Thymus (tissue), 11 donors: ENCODE data around the gene APPL2. TPM values are rescaled to one million over a fixed set of nuclear protein-coding genes. Genes with fewer than 3 reads are reported as not detected.

ENCODE experiments used
- DNase-seq, 9 donors: peaks; one replicate each; pipeline ENCODE4 v3.0.0-alpha.2; 2013; ENCODE audit warnings: low spot score in 9 of 9, low read depth in 6 of 9, missing footprints in 1 of 9
- H3K27ac ChIP-seq, 2 donors: one replicate each; pipeline ENCODE4 v1.5.1; 2013; ENCODE audit warnings: control low read depth in 1 of 2, low read depth in 1 of 2, low read length in 1 of 2, mild to moderate bottlenecking in 1 of 2, moderate library complexity in 1 of 2
- H3K27me3 ChIP-seq, 2 donors: one replicate each; pipeline ENCODE4 v1.5.1; 2013; ENCODE audit warnings: low read length in 1 of 2; ENCODE audit not compliant: control insufficient read depth in 2 of 2, insufficient read depth in 1 of 2
- H3K36me3 ChIP-seq, 2 donors: one replicate each; pipeline ENCODE4 v1.5.1; 2013; ENCODE audit warnings: low read length in 1 of 2, mild to moderate bottlenecking in 1 of 2, moderate library complexity in 1 of 2; ENCODE audit not compliant: control insufficient read depth in 2 of 2, insufficient read depth in 2 of 2
- H3K4me1 ChIP-seq, 2 donors: one replicate each; pipeline ENCODE4 v1.5.1; 2013; ENCODE audit warnings: low read length in 2 of 2; ENCODE audit not compliant: control insufficient read depth in 2 of 2, insufficient read depth in 2 of 2
- H3K4me3 ChIP-seq, 2 donors: one replicate each; pipeline ENCODE4 v1.5.1; 2013; ENCODE audit warnings: low read length in 2 of 2, control low read depth in 1 of 2, mild to moderate bottlenecking in 1 of 2
- H3K9me3 ChIP-seq, 2 donors: one replicate each; pipeline ENCODE4 v1.5.1; 2013; ENCODE audit warnings: low read length in 1 of 2, mild to moderate bottlenecking in 1 of 2; ENCODE audit not compliant: control insufficient read depth in 2 of 2, insufficient read depth in 1 of 2
- WGBS: extraction: QIAGEN DNeasy Blood & Tissue Kit; methylation state at CpG from one replicate; pipeline ENCODE4 v1.1.7; 2013; 5-methylcytosine and 5-hydroxymethylcytosine counted together
- polyA plus RNA-seq: library from polyadenylated mRNA; stranded (reverse); fragments of 200-250 nt; gene quantifications from one replicate; pipeline ENCODE4 v1.2.3, GENCODE V29; 2013
- total RNA-seq: library from RNA; stranded (reverse); fragments of 120-200 nt; gene quantifications from one replicate; pipeline ENCODE4 v1.2.4, GENCODE V29; 2013
- donor health status: healthy.

Gene APPL2
- total and polyA plus RNA-seq, 2 donors = 20.9 to 32.0 TPM

DNA sequence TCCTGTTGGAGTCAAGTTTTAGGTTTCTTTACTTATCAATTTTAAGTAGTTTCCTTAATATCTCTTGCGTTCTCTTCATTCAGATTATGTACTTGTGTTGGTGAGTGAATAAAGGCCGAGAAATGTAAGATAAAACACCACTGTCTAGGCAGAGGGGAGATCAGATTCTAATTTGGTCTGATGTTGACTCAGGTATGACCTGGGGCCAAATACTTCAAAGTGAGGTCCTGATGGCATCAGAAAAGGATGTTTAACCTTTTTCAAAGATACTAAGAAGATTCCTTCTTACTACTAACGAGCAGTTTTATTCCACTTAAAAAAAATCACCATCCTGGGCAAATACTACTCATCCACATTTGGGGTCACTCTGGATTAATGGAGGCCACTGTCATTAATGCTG lies 26.9 kb downstream of the APPL2 start:
- 97% methylated on average over 3 of the region's 3 CpGs for WGBS
- Histone ChIP-seq H3K36me3 (peaks cover 41 to 46% of the 10 kb centered on the region in 2 donors), H3K27me3 (no peaks in the 10 kb centered on the region)

DNA sequence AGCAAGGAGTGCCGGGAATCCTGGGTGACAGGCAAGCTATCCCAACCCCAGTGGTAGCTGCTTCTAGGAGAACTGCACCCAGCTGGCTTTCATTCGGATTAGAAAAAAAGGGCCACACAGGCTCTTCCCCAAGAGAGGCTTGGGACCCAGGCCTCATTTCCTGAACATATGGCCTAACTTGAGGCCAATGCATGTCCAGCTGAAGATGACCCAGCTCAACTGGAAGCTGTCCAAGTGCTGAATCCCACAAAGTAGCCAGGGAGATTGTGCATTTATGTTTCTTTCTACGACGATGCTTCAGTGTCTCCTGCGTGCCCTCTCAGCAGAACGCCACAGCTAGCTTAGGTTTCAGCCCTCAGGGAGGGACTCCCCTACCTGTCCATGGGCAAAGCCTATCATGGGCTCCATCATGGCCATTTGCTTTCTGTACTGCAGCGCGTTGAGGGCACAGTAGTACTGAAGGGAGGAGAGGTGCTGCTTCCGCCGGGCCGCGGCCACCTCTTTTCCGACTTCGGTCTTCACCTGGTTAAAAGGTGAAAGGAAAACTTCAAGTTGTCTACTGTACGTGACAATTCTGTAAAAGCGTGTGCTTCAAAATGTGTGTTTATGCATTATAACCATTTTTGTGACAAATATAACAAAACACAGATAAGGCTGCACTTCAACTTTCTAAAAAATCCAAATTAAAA lies 29.1 kb downstream of the APPL2 start:
- no peaks in the 10 kb centered on the region for H3K9me3 ChIP-seq
- no peak overlapping the region for H3K4me3 ChIP-seq
- no peak overlapping the region for H3K27ac ChIP-seq
- no peaks in the 10 kb centered on the region for H3K4me1 ChIP-seq
- H3K36me3 ChIP-seq = peaks cover 48 to 60% of the 10 kb centered on the region in 2 donors
- H3K27me3 ChIP-seq = no peaks in the 10 kb centered on the region
- DNase-seq = no peak
- 98% methylated on average over 16 of the region's 16 CpGs for WGBS

More for the DNA sequence above, 26.9 kb downstream of the APPL2 start:
- Histone ChIP-seq H3K4me1 (no peaks in the 10 kb centered on the region), H3K27ac (no peak overlapping the region), H3K9me3 (no peaks in the 10 kb centered on the region), H3K4me3 (no peak overlapping the region)
- no peak for DNase-seq

- no peak for DNase-seq
- H3K4me3 ChIP-seq = no peak overlapping the region
- WGBS = 98% methylated on average over 10 of the region's 10 CpGs
Observed at GRCh38 chr12:105205322-105206048, 30.5 kb downstream of the APPL2 start.

GRCh38 chr12:105204916-105205315 lies 31.1 kb downstream of the APPL2 start:
- Histone ChIP-seq H3K27ac (no peak overlapping the region), H3K4me1 (no peaks in the 10 kb centered on the region), H3K36me3 (peaks cover 52 to 68% of the 10 kb centered on the region in 2 donors), H3K4me3 (no peak overlapping the region), H3K9me3 (no peaks in the 10 kb centered on the region), H3K27me3 (no peaks in the 10 kb centered on the region)
- WGBS = 98% methylated on average over 6 of the region's 6 CpGs
- DNase-seq = no peak

More at GRCh38 chr12:105205322-105206048, 30.5 kb downstream of the APPL2 start:
- Histone ChIP-seq H3K36me3 (peaks cover 49 to 66% of the 10 kb centered on the region in 2 donors), H3K27me3 (no peaks in the 10 kb centered on the region), H3K4me1 (no peaks in the 10 kb centered on the region), H3K27ac (no peak overlapping the region), H3K9me3 (no peaks in the 10 kb centered on the region)

DNA sequence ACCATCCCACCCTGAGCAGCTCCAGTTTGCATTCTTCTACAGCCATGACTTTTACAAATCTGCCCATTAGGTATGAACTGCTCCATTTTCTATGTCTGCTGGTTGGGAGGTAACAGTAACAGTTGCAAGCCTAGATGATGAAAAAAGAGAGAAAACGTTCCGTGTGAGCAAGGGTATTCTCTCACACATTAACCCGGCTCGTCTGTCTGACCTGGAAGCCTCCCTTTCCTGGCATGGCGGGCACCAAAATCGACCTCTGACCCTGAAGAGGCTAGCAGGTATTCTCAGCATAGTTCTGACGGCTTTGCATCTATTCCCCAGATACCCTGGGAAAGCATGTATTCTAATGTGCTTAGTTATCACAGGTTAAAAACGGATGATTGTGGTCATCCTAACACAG lies 31.8 kb downstream of the APPL2 start:
- no peak for DNase-seq
- WGBS = 97% methylated on average over 8 of the region's 8 CpGs
- Histone ChIP-seq H3K9me3 (no peaks in the 10 kb centered on the region), H3K4me1 (no peaks in the 10 kb centered on the region), H3K4me3 (no peak overlapping the region), H3K27me3 (no peaks in the 10 kb centered on the region), H3K36me3 (peaks cover 50 to 71% of the 10 kb centered on the region in 2 donors), H3K27ac (no peak overlapping the region)

- WGBS = 96% methylated on average over 6 of the region's 6 CpGs
- no peak for DNase-seq
- H3K36me3 ChIP-seq = peaks cover 59 to 73% of the 10 kb centered on the region in 2 donors
Observed at GRCh38 chr12:105202202-105202601, 33.8 kb downstream of the APPL2 start.

GRCh38 chr12:105201299-105201698 lies 34.7 kb downstream of the APPL2 start:
- Histone ChIP-seq H3K36me3 (peaks cover 56 to 72% of the 10 kb centered on the region in 2 donors), H3K4me3 (no peak overlapping the region), H3K4me1 (no peaks in the 10 kb centered on the region), H3K9me3 (no peaks in the 10 kb centered on the region), H3K27me3 (no peaks in the 10 kb centered on the region), H3K27ac (no peak overlapping the region)
- no peak for DNase-seq
- WGBS = 98% methylated on average over 7 of the region's 7 CpGs

More at GRCh38 chr12:105202202-105202601, 33.8 kb downstream of the APPL2 start:
- no peak overlapping the region for H3K4me3 ChIP-seq
- no peak overlapping the region for H3K27ac ChIP-seq
- no peaks in the 10 kb centered on the region for H3K27me3 ChIP-seq
- no peaks in the 10 kb centered on the region for H3K9me3 ChIP-seq
- no peaks in the 10 kb centered on the region for H3K4me1 ChIP-seq

- Histone ChIP-seq H3K27ac (no peak overlapping the region), H3K4me3 (no peak overlapping the region), H3K27me3 (no peaks in the 10 kb centered on the region), H3K4me1 (no peaks in the 10 kb centered on the region), H3K9me3 (no peaks in the 10 kb centered on the region), H3K36me3 (peaks cover 50 to 68% of the 10 kb centered on the region in 2 donors)
- WGBS = 95% methylated on average over 4 of the region's 4 CpGs
- DNase-seq = no peak
Observed at GRCh38 chr12:105200385-105200784, 35.6 kb downstream of the APPL2 start.

DNA sequence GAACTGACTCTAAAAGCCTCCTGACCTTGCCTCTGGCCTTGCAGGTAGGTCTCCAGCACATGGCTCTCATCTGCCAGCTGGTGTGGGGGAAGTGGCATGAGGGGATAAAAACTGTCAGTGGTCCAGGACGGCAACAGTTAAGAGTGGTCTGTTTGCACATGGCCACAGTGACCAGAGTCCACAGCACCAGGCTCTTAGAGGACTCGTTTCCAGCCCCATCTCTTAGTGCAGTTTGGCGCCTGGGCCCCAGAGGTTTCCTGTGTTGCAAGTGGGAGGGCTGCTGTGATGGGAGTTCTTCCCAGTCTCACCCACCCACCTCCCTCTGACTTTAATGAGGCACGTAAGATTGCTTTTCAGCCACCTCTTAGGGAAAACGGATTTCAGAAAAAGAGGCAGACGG lies 37.0 kb downstream of the APPL2 start:
- Histone ChIP-seq H3K9me3 (no peaks in the 10 kb centered on the region), H3K36me3 (peaks cover 47 to 61% of the 10 kb centered on the region in 2 donors), H3K4me1 (no peaks in the 10 kb centered on the region), H3K27ac (no peak overlapping the region), H3K4me3 (no peak overlapping the region), H3K27me3 (no peaks in the 10 kb centered on the region)
- no peak for DNase-seq
- WGBS = 96% methylated on average over 6 of the region's 6 CpGs
